ENCODE results near the gene GALNT10. TPM values are rescaled to one million over a fixed set of nuclear protein-coding genes. Genes with fewer than 3 reads are reported as not detected.
A peak's percentile ranks its signal among the peaks of the same experiment; 100 is the strongest.

Gene GALNT10
- total and polyA plus RNA-seq, 10 donors, result 7.6 to 50.2 (median 43.5) TPM

- Histone ChIP-seq H3K4me1 (peaks cover 0 to 6% (median 0%) of the 10 kb centered on the region in 6 donors), H3K9me3 (no peaks in the 10 kb centered on the region), H3K36me3 (no peaks in the 10 kb centered on the region), H3K27ac (no peak overlapping the region), H3K27me3 (replicated peaks in 1 of 7) (no peaks in the 10 kb centered on the region), H3K4me3 (no peak overlapping the region)
- intact Hi-C loops (cut with DNase I; ENCODE audit: low total_unique reads), result loop anchor here (5.0 kb wide), 1 partner anchor 209 kb away; no protein-coding TSS in a partner anchor
- no peak for DNase-seq
- TF ChIP-seq POLR2A (IDR thresholded peaks at IDR 0.05) (no peak), POLR2AphosphoS5 (IDR thresholded peaks at IDR 0.05) (no peak), CTCF (IDR thresholded peaks at IDR 0.05 in 8 of 11, conservative IDR thresholded peaks at IDR 0.05 in 3 of 11) (no peak)
- 86 to 100% (median 94%) methylated on average over 1 of the region's 1 CpG for WGBS, 5 donors
Measured at GRCh38 chr5:154181161-154181560, 9.4 kb upstream of the GALNT10 start.

GRCh38 chr5:154189256-154189818, 1.2 kb upstream of the GALNT10 start:
- Histone ChIP-seq H3K27ac (peak overlapping the region; percentile 74 to 95 (median 90)), H3K27me3 (replicated peaks in 1 of 7) (peaks cover 0 to 7% (median 0%) of the 10 kb centered on the region in 7 donors), H3K4me3 (peak overlapping the region; percentile 70 to 96 (median 90)), H3K9me3 (no peaks in the 10 kb centered on the region), H3K4me1 (peaks cover 11 to 52% (median 40%) of the 10 kb centered on the region in 6 donors), H3K36me3 (peaks cover 0 to 3% (median 0%) of the 10 kb centered on the region in 6 donors)
- DNase-seq, result peak; percentile 88
- TF ChIP-seq POLR2A (IDR thresholded peaks at IDR 0.05) (no peak), POLR2AphosphoS5 (IDR thresholded peaks at IDR 0.05) (no peak), CTCF (IDR thresholded peaks at IDR 0.05 in 8 of 11, conservative IDR thresholded peaks at IDR 0.05 in 3 of 11) (no peak)
- intact Hi-C loops (cut with DNase I; ENCODE audit: low total_unique reads), result no loop called here
- 10 to 12% (median 12%) methylated on average over 19 to 25 of the region's 25 CpGs for WGBS, 5 donors

- Histone ChIP-seq H3K27me3 (replicated peaks in 1 of 7) (peaks cover 0 to 7% (median 0%) of the 10 kb centered on the region in 7 donors), H3K36me3 (peaks cover 0 to 9% (median 0%) of the 10 kb centered on the region in 6 donors), H3K4me3 (peak overlapping the region; percentile 70 to 96 (median 90)), H3K27ac (peak overlapping the region; percentile 74 to 95 (median 90)), H3K9me3 (no peaks in the 10 kb centered on the region), H3K4me1 (peaks cover 11 to 59% (median 41%) of the 10 kb centered on the region in 6 donors)
- intact Hi-C loops (cut with DNase I; ENCODE audit: low total_unique reads), result loop anchor here (10.0 kb wide), 1 partner anchor 95 kb away; no protein-coding TSS in a partner anchor
- WGBS, 5 donors, result 0 to 1% (median 0%) methylated on average over 30 to 67 of the region's 67 CpGs
- TF ChIP-seq CTCF (IDR thresholded peaks at IDR 0.05 in 8 of 11, conservative IDR thresholded peaks at IDR 0.05 in 3 of 11) (peak in 10 of 11 experiments; percentile 12 to 63 (median 52)), POLR2AphosphoS5 (IDR thresholded peaks at IDR 0.05) (peak; percentile 79 to 88 (median 87)), POLR2A (IDR thresholded peaks at IDR 0.05) (no peak)
- DNase-seq, result peak; percentile 98
Measured at GRCh38 chr5:154189819-154190594, 526 bp upstream of the GALNT10 start.

All from spleen (tissue), 11 donors.